Stimulated activated CD8-positive, alpha-beta memory T cell treated with anti-CD3 and anti-CD28 coated beads, Interleukin-4, amount 100 ng/mL, for 4 hours (primary cell): ENCODE results near the gene ERC1.

Source experiments
- DNase-seq, 2 donors: peaks; one replicate each; pipeline ENCODE4 v3.0.0-alpha.2; 2020; ENCODE audit warnings: low read depth in 2 of 2, low spot score in 1 of 2

The ERC1 gene

DNA sequence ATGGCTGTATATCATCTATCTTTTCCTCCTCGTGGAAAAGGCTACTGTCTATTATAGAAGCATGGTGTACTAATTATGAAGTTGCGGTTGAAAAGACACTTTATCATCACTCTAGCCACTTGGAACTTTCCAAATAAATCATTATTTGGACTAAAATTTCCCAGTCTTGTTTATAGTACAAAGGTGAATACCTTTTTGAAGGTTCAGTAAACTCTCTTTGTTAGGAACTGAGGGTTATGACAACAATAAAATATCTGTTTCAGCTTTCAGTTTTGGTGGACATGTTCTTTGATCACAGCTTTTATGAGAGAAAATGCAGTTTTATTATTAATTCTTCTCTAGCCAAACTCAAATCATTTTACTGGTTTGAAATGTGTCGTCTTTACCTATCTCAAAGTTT, 386.7 kb downstream of the ERC1 start:
- DNase-seq: no peak

DNA sequence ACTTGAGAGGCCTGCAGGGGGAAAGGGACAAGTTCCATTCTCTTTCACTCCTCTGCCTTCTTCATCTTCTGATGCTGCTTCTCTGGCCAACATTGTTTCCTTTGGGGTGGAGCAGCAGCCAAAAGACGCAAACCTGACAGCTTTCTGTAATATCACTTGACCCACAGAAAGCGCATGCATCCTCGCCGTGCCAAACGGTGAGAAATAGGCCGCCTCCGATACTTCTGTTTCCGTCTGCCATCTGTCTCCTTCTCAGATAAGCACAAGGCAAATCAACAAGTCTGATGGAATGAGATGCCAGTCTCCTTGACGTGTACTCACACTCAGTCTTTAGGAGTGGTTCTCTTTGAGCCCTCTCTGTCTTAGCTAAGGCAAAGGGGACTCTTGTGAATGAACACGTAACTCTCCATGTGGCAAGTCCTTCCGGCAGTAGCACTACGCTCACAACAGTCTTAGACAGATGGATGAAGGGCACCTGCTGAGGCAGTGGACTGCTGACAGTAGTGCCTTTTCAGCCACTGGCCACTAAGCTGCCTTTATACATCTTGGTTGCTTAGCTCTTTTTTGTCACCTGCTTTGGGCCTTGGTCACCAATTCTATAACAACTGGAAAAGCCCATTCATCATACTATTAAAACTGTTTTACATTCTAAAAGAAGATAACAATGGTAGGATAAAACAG, 389.3 kb downstream of the ERC1 start:
- no peak for DNase-seq

GRCh38 chr12:1382151-1382550, 391.1 kb downstream of the ERC1 start:
- DNase-seq: no peak

DNA sequence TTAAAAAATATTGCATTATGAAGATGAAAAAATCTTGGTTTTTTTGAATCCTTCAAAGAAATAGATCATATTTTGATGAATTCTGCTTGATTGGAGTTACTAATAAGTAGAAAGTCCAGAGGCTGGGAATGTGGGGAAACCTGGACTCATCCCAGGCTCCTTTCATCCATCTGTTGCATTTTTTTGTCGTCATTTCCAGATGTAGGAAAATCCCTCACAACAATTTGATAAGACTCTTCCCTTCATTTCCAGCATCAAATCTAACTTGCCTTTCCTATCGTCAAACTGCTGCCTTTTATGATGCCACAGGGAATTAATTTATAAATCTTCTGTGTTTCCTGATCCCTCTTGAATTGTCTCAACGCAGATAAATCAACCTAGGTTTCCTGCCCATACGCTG, 391.8 kb downstream of the ERC1 start:
- no peak for DNase-seq

GRCh38 chr12:1383758-1384157, 392.7 kb downstream of the ERC1 start:
- DNase-seq: no peak

DNA sequence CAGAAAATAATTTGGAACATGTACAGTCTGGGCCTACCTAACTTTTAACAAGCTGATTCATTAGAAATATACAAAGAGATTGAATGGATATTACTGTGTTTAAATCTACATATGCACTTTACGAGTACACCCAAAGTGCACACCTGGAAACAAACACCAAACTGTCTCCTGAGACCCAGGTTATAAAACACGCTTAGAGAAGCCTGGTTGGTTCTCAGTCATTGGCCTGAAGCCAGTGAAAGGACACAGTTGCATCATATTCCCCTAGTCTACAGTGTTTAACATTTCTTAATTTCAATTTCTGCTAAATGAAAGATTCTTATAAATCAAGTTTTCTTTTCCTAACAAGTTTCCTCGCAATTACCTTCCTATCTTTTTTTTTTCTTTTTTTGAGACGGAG, 393.9 kb downstream of the ERC1 start:
- no peak for DNase-seq

GRCh38 chr12:1391722-1392121, 400.7 kb downstream of the ERC1 start:
- DNase-seq: no peak

- DNase-seq: no peak
Observed at GRCh38 chr12:1395421-1395955, 404.5 kb downstream of the ERC1 start.

DNA sequence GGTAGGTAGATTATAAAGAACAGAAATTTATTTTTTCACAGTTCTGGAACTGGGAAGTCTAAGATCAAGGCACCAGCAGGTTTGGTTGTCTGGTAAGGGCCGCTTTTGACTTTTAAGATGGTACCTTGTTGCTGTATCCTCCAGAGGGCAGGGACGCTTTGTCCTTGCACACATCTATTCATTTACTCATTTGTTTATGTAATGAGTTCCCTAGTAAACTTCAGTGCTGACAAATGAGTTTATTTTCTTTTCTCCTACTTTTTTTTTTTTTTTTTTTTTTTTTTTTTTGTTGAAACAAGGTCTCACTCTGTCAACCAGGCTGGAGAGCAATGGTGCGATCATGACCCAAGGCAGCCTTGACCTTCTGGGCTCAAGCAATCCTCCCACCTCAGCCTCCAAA, 407.6 kb downstream of the ERC1 start:
- no peak for DNase-seq

- no peak for DNase-seq
Observed at GRCh38 chr12:1401891-1402290, 410.9 kb downstream of the ERC1 start.

DNA sequence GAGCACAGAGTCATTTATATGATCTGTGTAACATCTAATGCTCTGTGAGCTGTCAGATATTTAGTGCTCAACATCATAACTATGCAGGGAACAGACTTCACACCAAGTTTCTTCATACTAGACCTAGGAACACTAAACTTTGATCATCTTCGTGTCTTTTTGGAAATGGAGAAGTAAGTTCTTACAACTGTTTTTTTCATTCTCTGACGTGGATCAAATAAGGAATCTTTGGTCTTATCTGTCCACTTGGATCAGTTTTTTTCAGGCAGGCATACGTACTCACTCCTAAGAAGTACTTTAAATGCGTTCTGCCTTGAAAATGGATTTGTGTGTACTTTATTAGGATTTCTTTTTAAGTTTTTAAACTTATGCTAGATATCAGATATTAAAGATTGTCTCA, 412.4 kb downstream of the ERC1 start:
- no peak for DNase-seq

DNA sequence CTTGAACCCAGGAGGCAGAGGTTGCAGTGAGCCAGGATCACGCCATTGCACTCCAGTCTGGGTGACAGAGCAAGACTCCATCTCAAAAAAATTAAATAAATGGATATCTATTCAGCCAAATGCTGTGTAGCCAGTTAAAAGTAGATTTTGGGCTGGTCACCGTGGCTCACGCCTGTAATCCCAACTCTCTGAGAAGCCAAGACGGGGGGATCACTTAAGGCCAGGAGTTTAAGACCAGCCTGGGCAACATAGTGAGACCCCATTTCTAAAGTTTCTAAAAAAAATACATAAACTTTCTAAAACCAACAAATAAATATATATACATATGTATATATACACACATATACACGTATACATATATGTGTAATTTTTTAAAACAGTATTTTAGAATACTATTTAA, 414.6 kb downstream of the ERC1 start:
- DNase-seq: no peak

DNA sequence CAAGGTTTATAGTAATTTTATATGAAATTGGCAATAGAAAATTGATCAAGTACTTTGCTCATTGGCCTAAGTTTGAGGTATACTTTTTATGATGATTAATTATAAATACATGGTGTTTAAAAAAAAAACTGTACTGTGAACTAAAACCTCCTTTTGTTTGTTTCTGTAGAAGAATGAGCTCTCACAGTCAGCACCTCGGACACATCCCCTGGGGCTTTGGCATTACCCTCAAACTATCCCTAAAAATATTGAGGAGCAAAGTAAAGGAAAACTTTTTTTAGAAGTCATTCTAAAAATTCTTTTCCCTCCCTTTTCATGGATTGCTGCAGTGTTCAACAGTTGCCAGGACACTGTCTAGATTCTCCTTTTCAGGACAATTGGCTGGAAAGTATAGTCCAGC, 419.8 kb downstream of the ERC1 start:
- no peak for DNase-seq

DNA sequence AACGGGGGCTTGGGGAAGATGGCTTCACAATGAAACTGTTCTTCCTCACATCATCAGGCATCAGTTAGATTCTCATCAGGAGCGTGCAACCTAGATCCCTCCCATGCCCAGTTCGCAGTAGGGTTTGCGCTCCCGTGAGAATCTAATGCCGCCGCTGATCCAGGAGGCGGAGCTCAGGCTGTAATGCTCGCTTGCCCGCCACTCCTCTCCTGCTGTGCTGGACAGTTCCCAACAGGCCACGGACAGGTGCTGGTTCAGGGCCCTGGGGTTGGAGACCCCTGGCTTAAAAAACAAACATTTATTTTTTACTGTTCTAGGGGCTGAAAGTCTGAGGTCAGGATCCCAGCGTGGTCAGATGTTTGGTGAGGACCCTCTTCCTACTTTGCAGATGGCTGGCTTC, 422.9 kb downstream of the ERC1 start:
- DNase-seq: no peak

DNA sequence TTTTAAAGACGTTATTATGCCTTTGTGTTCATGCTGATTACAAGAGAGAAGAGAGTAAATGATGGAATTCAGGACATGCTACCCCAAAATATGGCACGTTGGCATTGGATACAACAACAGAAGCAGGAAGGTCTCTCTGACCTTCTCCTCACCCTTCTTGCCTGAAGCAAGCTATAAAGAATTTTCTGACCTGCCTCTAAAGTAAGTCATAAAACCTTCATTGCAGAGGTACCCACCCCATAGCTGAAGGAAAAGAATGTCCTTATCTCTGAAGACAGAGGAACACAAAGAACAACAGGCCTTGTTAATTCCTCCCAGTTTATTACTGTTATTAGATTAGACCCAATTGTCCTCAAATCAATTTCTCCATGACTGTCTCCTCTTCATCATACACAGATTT, 427.1 kb downstream of the ERC1 start:
- DNase-seq: no peak

DNA sequence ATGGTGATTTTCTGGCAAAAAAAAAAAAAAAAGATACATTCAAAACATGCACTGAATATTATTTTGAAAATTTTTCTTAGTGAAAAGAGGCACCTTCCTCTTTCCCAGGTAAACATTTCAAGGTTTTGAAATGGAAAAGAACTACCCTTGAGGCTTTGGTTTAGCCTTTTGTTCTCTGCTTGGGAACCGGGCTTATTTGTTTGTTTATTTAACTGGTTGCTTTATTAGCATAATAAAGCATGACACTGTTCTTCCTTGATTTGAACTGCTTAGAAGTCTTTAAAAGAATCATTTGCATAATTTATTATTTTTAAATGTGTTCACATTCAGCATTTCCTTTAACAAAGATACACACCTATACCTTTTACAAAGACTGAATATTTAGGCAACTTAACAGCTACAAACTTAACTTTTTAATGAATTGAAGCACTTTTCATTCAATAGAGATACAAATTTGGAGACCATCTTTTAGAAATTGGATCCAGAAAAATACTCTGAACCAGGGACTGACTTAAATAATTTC, 428.9 kb downstream of the ERC1 start:
- DNase-seq: no peak

DNA sequence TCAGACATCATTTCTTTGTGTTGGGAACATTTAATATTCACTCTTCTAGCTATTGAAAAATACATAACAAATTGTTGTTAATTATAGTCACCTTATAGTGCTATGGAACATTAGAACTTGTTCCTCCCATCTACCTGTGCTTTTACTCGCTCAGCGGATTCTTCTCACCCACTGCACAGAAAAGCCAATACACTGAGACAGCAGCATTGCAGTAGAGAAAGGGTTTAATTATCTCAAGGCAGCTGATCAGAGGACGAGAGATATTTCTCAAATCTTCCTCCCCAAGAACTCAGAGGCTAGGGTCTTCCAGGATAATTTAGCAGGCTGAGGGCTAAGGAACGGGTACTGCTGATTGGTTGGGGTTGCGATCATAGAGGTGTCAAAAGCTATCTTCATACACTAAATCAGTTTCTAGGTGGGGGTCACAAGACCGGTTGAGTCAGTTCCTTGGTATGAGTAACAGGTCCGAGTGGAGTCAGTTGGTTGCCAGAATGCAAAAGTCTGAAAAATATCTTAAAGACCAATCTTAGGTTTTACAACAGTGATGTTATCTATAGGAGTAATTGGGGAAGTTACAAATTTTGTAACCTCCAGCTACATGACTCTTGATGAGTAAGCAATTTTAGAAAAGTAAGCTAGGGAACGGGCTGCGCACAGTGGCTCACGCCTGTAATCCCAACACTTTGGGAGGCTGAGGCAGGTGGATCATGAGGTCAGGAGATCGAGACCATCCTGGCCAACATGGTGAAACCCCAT, 430.2 kb downstream of the ERC1 start:
- no peak for DNase-seq

GRCh38 chr12:1422604-1423315, 431.7 kb downstream of the ERC1 start:
- no peak for DNase-seq

DNA sequence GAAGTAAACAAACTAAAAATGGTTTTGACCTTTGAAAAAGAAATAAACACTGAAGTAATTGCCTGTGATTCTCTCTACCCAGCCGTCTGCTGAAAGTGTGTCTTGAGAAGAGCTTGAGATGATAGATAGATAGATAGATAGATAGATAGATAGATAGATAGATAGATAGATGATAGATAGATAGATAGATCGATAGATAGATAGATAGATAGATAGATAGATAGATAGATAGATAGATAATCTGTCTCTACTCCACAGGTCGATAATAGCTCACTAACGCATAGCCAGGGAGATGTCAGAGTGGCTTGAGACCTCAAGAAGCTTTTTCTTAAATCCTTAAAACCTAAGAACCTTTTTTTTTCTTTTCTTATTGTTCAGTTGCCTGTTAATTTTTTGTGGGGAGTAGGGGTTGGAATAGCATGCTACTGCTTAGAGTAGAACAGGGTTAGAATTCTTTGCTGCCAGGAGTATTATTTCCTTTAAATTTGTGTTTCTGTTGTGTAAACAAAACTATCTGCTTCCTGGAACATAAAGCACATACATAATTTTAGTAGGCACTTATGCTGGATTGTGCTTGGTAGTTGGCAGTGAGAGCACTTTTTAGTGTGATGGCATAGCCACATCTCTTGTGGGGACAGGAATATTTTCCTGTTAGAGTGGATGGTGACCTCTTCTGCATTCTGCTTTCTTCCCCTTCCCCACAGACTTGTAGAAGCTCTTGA, 433.8 kb downstream of the ERC1 start:
- DNase-seq: no peak

- no peak for DNase-seq
Observed at GRCh38 chr12:1425396-1425729, 434.3 kb downstream of the ERC1 start.

- DNase-seq: no peak
Observed at GRCh38 chr12:1428671-1429070, 437.6 kb downstream of the ERC1 start.
